ENCODE measurements around the gene GATB.
"Not testable (repeated sequence)": the region's sequence is repeated elsewhere in the genome, so short reads cannot be mapped to it uniquely, and the experiment has no call there.

GATB gene

GRCh38 chr4:151785484-151786157, 24.8 kb upstream of the GATB start:
- DNase-seq (ENCODE audit: low read depth in 2 of 2), result no peak

- no peak for DNase-seq (ENCODE audit: low read depth in 2 of 2)
These were observed 23.9 kb upstream of the GATB start for GRCh38 chr4:151784706-151785105.

GRCh38 chr4:151783867-151784266, 23.1 kb upstream of the GATB start:
- DNase-seq (ENCODE audit: low read depth in 2 of 2), result no peak

- DNase-seq (ENCODE audit: low read depth in 2 of 2), result no peak
These were observed 21.5 kb upstream of the GATB start for GRCh38 chr4:151782296-151782695.

GRCh38 chr4:151781026-151781425, 20.2 kb upstream of the GATB start:
- no peak for DNase-seq (ENCODE audit: low read depth in 2 of 2)

- DNase-seq (ENCODE audit: low read depth in 2 of 2), result no peak
These were observed 16.7 kb upstream of the GATB start for GRCh38 chr4:151777471-151777870.

- no peak for DNase-seq (ENCODE audit: low read depth in 2 of 2)
These were observed 13.5 kb upstream of the GATB start for GRCh38 chr4:151774324-151774723.

GRCh38 chr4:151772274-151772673, 11.5 kb upstream of the GATB start:
- DNase-seq (ENCODE audit: low read depth in 2 of 2), result no peak

GRCh38 chr4:151771664-151772063, 10.9 kb upstream of the GATB start:
- no peak for DNase-seq (ENCODE audit: low read depth in 2 of 2)

GRCh38 chr4:151770154-151770553, 9.3 kb upstream of the GATB start:
- DNase-seq (ENCODE audit: low read depth in 2 of 2), result no peak

- no peak for DNase-seq (ENCODE audit: low read depth in 2 of 2)
These were observed 8.0 kb upstream of the GATB start for GRCh38 chr4:151768835-151769234.

GRCh38 chr4:151766691-151767090, 5.9 kb upstream of the GATB start:
- no peak for DNase-seq (ENCODE audit: low read depth in 2 of 2)

- no peak for DNase-seq (ENCODE audit: low read depth in 2 of 2)
These were observed 805 bp downstream of the GATB start for GRCh38 chr4:151760002-151760401.

- no peak for DNase-seq (ENCODE audit: low read depth in 2 of 2)
These were observed 7.8 kb downstream of the GATB start for GRCh38 chr4:151753056-151753455.

GRCh38 chr4:151750156-151750555, 10.7 kb downstream of the GATB start:
- no peak for DNase-seq (ENCODE audit: low read depth in 2 of 2)

GRCh38 chr4:151745481-151746231, 15.2 kb downstream of the GATB start:
- no peak for DNase-seq (ENCODE audit: low read depth in 2 of 2)

GRCh38 chr4:151744614-151745013, 16.2 kb downstream of the GATB start:
- DNase-seq (ENCODE audit: low read depth in 2 of 2), result no peak

- no peak for DNase-seq (ENCODE audit: low read depth in 2 of 2)
These were observed 16.9 kb downstream of the GATB start for GRCh38 chr4:151743894-151744293.

GRCh38 chr4:151743128-151743854, 17.5 kb downstream of the GATB start:
- no peak for DNase-seq (ENCODE audit: low read depth in 2 of 2)

GRCh38 chr4:151738720-151739517, 21.9 kb downstream of the GATB start:
- no peak for DNase-seq (ENCODE audit: low read depth in 2 of 2)

GRCh38 chr4:151736852-151737251, 24.0 kb downstream of the GATB start:
- not testable (repeated sequence) for DNase-seq (ENCODE audit: low read depth in 2 of 2)

GRCh38 chr4:151736361-151736760, 24.4 kb downstream of the GATB start:
- DNase-seq (ENCODE audit: low read depth in 2 of 2), result no peak

All from activated CD4-positive, alpha-beta T cell treated with anti-CD3 and anti-CD28 coated beads for 24 hours (primary cell).